Neural progenitor cell (in vitro differentiated cells): ENCODE results near the gene PGBD5. TPM values are rescaled to one million over a fixed set of nuclear protein-coding genes. Genes with fewer than 3 reads are reported as not detected.

Source experiments
- DNase-seq: peaks from one replicate; pipeline ENCODE4 v3.0.0-alpha.2; 2016; ENCODE audit warnings: low spot score
- H2AFZ ChIP-seq: fragments of 200-600 bp; sonication (generic); replicated peaks from 2 replicates; pipeline ENCODE4 v1.6.1; 2016; ENCODE audit warnings: antibody characterized with exemption
- H3F3A ChIP-seq: fragments of 200-600 bp; sonication (generic); 2 replicates; pipeline ENCODE4 v1.6.1; 2016; ENCODE audit warnings: antibody characterized with exemption, low read depth
- H3K27ac ChIP-seq: fragments of 200-600 bp; sonication (generic); 2 replicates; pipeline ENCODE4 v1.5.1; 2016; ENCODE audit warnings: mild to moderate bottlenecking
- H3K27me3 ChIP-seq: fragments of 200-600 bp; sonication (generic); 2 replicates; pipeline ENCODE4 v1.6.1; 2016; ENCODE audit warnings: mild to moderate bottlenecking, moderate library complexity
- H3K36me3 ChIP-seq: fragments of 200-600 bp; sonication (generic); 2 replicates; pipeline ENCODE4 v1.5.1; 2016
- H3K4me1 ChIP-seq: fragments of 200-600 bp; sonication (generic); 2 replicates; pipeline ENCODE4 v1.6.1; 2016; ENCODE audit warnings: mixed run types
- H3K4me2 ChIP-seq: fragments of 200-600 bp; sonication (generic); 2 replicates; pipeline ENCODE4 v1.6.1; 2016
- H3K4me3 ChIP-seq: fragments of 200-600 bp; sonication (generic); 2 replicates; pipeline ENCODE4 v1.5.1; 2016
- H3K79me2 ChIP-seq: fragments of 200-600 bp; sonication (generic); 2 replicates; pipeline ENCODE4 v1.6.1; 2016; ENCODE audit warnings: low read depth
- H3K9ac ChIP-seq: fragments of 200-600 bp; sonication (generic); 2 replicates; pipeline ENCODE4 v1.6.1; 2016
- H3K9me3 ChIP-seq: fragments of 200-600 bp; sonication (generic); 2 replicates; pipeline ENCODE4 v1.5.1; 2016; ENCODE audit warnings: low read depth
- H4K20me1 ChIP-seq: fragments of 200-600 bp; sonication (generic); 2 replicates; pipeline ENCODE4 v1.6.1; 2016; ENCODE audit warnings: low read depth
- H3K27ac Mint-ChIP-seq: 3 replicates; pipeline ENCODE4 v1.8.0; 2021; ENCODE audit warnings: mixed read lengths
- H3K27me3 Mint-ChIP-seq: 2 replicates; pipeline ENCODE4 v1.8.0; 2022; ENCODE audit warnings: low read depth, mild to moderate bottlenecking, inconsistent platforms, moderate library complexity, mixed read lengths; ENCODE audit not compliant: insufficient read depth
- H3K36me3 Mint-ChIP-seq: 3 replicates; pipeline ENCODE4 v1.8.0; 2021; ENCODE audit warnings: mixed read lengths
- H3K4me1 Mint-ChIP-seq: 3 replicates; pipeline ENCODE4 v1.8.0; 2021; ENCODE audit warnings: mixed read lengths
- H3K4me3 Mint-ChIP-seq: 3 replicates; pipeline ENCODE4 v1.8.0; 2021; ENCODE audit warnings: mild to moderate bottlenecking, moderate library complexity, mixed read lengths
- H3K9me3 Mint-ChIP-seq: 3 replicates; pipeline ENCODE4 v1.8.0; 2020; ENCODE audit warnings: mixed read lengths
- EZH2 ChIP-seq: fragments of 200-600 bp; sonication (generic); IDR thresholded peaks from 2 replicates; pipeline ENCODE4 v1.6.1; 2017; ENCODE audit warnings: antibody characterized with exemption, mild to moderate bottlenecking, moderate library complexity
- EZH2phosphoT487 ChIP-seq: fragments of 200-600 bp; sonication (generic); IDR thresholded peaks from 2 replicates; pipeline ENCODE4 v1.6.1; 2017; ENCODE audit warnings: antibody characterized with exemption
- total RNA-seq: library from RNA; depleted of rRNA; stranded (reverse); fragments of >200 nt; gene quantifications from 2 replicates; pipeline ENCODE4 v1.2.3, GENCODE V29; 2015; ENCODE audit warnings: low replicate concordance
- TF ChIP-seq, protein P1 (sequence below): fragments of 200-600 bp; sonication (generic); IDR thresholded peaks from 2 replicates; pipeline ENCODE4 v1.5.1; 2017; ENCODE audit warnings: antibody characterized with exemption, mild to moderate bottlenecking

The PGBD5 gene
- total RNA-seq, 1 donor from 2014 or later = 1.2 TPM

DNA sequence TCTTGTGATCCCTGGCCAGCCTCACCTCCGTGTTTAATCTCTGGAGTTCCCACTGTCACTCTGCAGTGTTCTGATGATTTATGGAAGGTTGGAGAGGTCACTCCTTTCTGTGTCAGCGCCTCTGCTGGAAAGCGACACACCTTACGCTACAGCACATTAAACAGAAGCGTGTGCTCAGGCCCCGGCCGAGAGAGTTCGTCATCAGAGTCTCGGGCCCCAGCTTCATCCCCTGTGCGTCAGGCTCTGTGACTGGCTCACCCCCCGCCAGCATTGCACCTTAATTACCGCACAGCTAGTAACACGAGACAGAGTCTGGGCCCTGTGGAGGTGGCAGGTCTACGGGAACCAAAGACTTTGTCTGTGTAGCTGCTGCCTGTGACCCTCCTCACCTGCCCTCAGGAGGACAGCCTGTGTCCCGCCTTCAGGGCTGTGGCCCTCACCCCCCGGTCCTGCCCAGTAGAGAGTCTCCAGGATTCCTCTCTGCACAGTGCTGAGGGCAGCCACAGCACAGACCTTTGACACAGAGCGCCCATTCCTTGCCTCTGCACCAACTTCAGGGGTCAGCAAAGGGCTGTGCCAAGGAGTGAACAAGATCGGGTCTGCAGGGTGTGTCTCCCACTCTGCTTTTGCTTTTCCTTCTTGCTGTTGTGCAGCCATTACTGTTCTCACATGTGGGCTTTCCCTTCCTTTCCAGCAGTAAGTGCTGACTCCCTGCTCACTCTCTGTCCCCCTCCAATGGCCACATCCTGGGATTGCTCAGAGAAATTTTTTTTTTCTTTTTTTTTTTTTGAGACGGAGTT is 157.6 kb downstream of the PGBD5 start:
- H3K27ac ChIP-seq = no peak overlapping the region
- H3K27me3 ChIP-seq = no peaks in the 10 kb centered on the region
- H3K9ac ChIP-seq = no peak overlapping the region
- no peak overlapping the region for H3K4me2 ChIP-seq
- no peaks in the 10 kb centered on the region for H3K79me2 ChIP-seq
- H3K4me3 Mint-ChIP-seq = no peak overlapping the region
- no peaks in the 10 kb centered on the region for H3K9me3 Mint-ChIP-seq
- TF ChIP-seq EZH2phosphoT487 = no peak
- TF ChIP-seq, protein P1, sequence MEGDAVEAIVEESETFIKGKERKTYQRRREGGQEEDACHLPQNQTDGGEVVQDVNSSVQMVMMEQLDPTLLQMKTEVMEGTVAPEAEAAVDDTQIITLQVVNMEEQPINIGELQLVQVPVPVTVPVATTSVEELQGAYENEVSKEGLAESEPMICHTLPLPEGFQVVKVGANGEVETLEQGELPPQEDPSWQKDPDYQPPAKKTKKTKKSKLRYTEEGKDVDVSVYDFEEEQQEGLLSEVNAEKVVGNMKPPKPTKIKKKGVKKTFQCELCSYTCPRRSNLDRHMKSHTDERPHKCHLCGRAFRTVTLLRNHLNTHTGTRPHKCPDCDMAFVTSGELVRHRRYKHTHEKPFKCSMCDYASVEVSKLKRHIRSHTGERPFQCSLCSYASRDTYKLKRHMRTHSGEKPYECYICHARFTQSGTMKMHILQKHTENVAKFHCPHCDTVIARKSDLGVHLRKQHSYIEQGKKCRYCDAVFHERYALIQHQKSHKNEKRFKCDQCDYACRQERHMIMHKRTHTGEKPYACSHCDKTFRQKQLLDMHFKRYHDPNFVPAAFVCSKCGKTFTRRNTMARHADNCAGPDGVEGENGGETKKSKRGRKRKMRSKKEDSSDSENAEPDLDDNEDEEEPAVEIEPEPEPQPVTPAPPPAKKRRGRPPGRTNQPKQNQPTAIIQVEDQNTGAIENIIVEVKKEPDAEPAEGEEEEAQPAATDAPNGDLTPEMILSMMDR = peak; percentile 76
- no peaks in the 10 kb centered on the region for H4K20me1 ChIP-seq
- H3K27me3 Mint-ChIP-seq = no peaks in the 10 kb centered on the region
- H3K36me3 Mint-ChIP-seq = peaks cover 3% of the 10 kb centered on the region
- H2AFZ ChIP-seq = no peak overlapping the region
- H3K36me3 ChIP-seq = no peaks in the 10 kb centered on the region
- no peaks in the 10 kb centered on the region for H3K9me3 ChIP-seq
- peak; percentile 78 for DNase-seq
- H3F3A ChIP-seq = no peaks in the 10 kb centered on the region
- H3K4me3 ChIP-seq = no peak overlapping the region
- peaks cover 3% of the 10 kb centered on the region for H3K4me1 Mint-ChIP-seq
- no peaks in the 10 kb centered on the region for H3K4me1 ChIP-seq
- H3K27ac Mint-ChIP-seq = no peak overlapping the region

DNA sequence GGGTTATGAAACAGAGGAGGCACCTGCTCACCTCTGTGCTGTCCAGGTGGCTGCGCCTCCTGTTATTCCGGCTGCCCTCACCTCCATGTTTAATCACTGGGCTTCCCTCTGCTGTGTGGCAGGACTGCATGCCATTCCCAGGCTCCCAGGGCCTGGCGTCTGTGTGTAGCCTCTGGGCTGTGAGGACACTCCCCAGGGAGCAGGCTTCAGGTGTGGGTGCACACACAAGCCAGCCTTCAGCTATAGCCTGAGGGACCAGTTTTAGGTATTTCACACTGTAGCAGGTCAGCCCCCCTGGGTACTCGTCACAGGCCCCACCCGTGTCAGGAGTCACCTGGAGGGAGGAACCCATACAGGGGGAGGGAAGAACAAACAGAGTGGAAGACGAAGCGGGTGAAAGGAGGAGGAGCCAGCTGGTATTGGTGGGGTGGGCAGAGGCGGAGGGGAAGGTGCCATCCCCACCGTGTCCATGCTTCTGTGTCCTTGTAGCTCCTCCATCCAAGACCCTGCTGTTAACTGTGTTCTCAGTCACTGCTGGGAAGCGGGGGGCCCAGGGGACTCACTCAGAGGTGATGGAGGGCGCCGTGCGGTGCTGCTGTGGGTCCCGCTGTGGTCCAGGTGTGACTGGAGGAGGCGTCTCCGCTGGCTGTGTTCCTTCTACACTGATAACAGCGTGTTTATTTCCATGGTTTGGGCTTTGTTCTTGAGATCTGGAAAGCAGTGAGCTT is 158.6 kb downstream of the PGBD5 start:
- Histone ChIP-seq H4K20me1 (no peaks in the 10 kb centered on the region), H3K27ac (no peak overlapping the region), H3K4me3 (no peak overlapping the region), H2AFZ (no peak overlapping the region), H3K36me3 (no peaks in the 10 kb centered on the region), H3K9ac (no peak overlapping the region), H3K79me2 (no peaks in the 10 kb centered on the region), H3K27me3 (no peaks in the 10 kb centered on the region), H3K9me3 (no peaks in the 10 kb centered on the region), H3F3A (no peaks in the 10 kb centered on the region), H3K4me2 (no peak overlapping the region), H3K4me1 (no peaks in the 10 kb centered on the region)
- H3K27ac Mint-ChIP-seq = peak overlapping the region; percentile 25
- H3K4me3 Mint-ChIP-seq = no peak overlapping the region
- TF ChIP-seq, protein P1 = no peak
- no peak for TF ChIP-seq EZH2
- TF ChIP-seq EZH2phosphoT487 = no peak
- no peaks in the 10 kb centered on the region for H3K9me3 Mint-ChIP-seq
- H3K27me3 Mint-ChIP-seq = no peaks in the 10 kb centered on the region
- H3K4me1 Mint-ChIP-seq = peaks cover 3% of the 10 kb centered on the region
- peaks cover 3% of the 10 kb centered on the region for H3K36me3 Mint-ChIP-seq
- DNase-seq = no peak

DNA sequence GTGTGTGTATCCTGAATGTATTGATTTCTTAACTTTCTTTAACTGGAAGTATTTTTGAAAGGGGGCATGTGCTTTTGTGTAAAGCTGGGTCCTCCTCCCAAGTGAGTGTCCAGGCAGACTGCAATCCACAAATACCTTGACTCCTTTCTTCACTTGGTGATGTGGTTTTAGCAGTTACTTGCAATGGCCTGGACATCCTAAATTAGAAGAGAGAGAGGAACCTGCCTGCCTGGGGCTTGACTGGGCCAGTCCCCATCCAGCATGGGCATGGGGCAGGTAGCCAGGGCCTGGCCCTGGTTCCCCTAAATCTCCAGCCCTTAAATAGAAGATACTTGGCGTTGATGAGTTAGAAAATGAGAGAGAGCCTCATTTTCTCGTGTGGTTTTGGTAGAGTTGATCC is 159.7 kb downstream of the PGBD5 start:
- H3K27me3 ChIP-seq = no peaks in the 10 kb centered on the region
- no peak for TF ChIP-seq EZH2
- H3K9ac ChIP-seq = no peak overlapping the region
- Mint-ChIP-seq H3K27ac (no peak overlapping the region), H3K4me3 (no peak overlapping the region), H3K27me3 (no peaks in the 10 kb centered on the region), H3K36me3 (peaks cover 3% of the 10 kb centered on the region), H3K4me1 (peaks cover 7% of the 10 kb centered on the region), H3K9me3 (no peaks in the 10 kb centered on the region)
- H3K4me2 ChIP-seq = no peak overlapping the region
- H2AFZ ChIP-seq = no peak overlapping the region
- H3K4me3 ChIP-seq = no peak overlapping the region
- no peaks in the 10 kb centered on the region for H3K36me3 ChIP-seq
- H3K9me3 ChIP-seq = no peaks in the 10 kb centered on the region
- no peak overlapping the region for H3K27ac ChIP-seq
- H3F3A ChIP-seq = no peaks in the 10 kb centered on the region
- H3K79me2 ChIP-seq = no peaks in the 10 kb centered on the region
- H4K20me1 ChIP-seq = no peaks in the 10 kb centered on the region
- DNase-seq = no peak
- H3K4me1 ChIP-seq = no peaks in the 10 kb centered on the region
